ENCODE measurements around the gene WASF2.

The WASF2 gene

DNA sequence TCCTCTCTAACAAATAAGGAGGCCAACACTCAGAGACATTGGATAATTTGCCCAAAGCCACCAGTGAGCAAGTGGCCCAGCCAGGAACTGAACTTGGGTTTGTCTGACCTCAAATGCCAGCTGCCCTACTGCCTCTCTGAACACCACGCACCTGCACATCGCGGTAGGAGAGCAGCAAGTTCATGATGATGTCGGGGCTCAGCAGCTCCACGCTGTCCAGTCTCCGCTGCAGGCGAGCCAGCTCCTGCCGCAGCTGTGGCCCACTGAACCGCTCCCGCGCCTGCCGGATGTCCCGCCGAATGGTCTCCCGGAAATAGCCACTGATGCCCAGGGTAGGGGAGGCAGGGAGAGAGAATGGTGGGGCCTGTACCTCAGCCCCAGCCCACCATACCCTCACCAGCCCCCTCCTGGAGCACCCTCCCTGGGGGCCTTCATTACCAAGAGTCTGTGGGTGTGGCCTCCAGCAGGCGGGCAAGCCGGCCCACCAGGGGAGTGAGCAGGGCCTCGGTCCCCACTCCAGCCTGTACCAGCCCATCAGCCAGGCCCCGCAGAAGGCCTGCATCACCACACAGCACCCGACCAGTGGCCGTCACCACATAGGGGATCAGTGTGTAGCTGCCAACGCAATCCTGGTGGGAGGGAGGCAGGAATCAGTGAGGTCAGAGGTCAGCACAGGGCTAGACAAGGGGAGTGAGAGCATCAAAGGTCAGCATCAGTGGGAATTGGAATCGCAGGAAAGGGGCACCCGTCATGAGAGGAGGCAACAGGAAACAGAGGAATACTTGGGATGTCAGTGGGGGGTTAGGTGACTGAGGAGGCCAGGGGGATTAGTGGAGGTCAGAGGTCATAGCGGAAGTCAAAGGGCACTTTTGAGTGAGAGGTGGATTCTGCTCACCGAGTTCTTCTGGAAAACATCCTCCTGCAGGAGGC lies 125.9 kb downstream of the WASF2 start:
- FAIRE-seq (no peak), DNase-seq (ENCODE audit: insufficient read length, low spot score) (no peak)

DNA sequence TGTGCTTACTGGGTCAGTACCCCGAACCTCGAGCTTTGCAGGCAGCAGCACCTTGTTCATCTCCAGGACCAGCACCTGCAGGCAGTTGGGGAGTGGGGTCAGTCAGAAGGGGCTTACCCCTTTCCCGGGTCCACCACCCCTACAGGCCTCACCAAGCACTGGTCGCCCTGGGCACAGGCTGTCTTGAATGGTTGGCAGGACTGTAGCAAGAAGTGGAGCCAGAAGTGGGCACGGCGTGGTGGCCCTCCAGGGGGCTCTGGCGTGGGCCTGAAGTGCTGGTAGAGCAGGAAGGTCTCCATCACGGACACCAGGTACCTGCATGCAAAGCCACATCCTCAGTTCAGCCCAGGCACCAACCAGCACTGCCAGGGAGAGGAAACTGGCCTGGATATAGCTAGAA lies 128.4 kb downstream of the WASF2 start:
- DNase-seq (ENCODE audit: insufficient read length, low spot score) (no peak), FAIRE-seq (no peak)

DNA sequence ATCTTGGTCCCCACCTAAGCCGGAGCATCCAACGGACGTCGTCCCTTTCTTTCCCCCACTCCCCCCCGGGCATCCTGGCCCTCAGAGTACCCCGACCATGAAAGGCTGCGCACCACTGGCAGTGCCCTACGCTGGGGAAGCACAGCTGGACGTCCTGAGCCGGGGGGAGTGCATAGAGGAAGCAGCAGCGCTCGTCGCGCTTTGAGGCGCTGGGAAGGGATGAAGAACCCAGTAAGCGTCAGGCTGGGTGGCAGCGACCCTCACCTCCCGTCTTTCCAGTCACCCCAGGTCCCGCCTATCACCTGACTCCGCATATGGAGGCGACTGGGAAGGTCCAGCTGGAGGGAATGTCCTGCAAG lies 128.9 kb downstream of the WASF2 start:
- no peak for DNase-seq (ENCODE audit: insufficient read length, low spot score)

DNA sequence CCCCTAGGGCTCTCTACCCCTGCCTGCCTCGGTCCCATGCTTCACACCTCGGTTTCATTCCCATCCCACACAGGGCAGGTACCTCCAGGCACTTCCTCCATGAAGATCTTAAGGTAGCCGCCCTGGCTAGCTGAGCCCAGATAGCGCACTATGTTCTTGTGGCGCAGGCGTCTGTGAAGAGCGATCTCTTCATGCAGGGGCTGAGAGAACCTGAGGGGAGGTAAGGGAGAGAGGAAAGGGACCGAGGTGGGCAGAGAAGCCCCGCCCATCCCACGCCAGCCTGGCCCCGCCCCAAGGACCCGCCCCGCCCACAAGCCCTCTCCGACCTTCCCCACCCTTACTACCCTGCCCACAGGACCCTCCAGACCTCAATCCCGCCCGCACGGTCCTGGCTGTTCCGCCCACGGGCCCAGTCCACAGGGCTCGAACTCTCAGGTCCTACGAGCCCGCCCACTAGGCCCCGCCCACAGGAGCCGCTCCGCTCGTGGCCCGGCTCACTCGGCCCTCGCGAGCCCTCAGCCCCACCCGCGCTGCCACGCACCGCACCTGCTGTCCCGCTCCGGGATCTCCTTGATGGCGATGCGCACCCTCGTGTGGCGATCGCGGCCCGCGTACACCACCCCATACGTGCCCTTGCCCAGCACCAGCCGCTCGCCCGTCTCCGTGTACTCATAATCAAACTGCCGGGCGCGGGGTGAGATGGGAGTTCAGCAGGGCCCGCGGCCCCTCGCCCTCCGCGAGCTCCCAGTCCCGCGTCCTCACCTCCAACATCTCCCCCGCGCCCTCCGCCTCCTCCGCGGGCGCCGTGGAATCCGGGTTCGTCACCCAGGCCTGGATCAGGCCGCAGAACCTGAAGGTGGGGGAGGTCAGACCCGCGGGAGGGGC lies 129.6 kb downstream of the WASF2 start:
- FAIRE-seq (no peak), DNase-seq (ENCODE audit: insufficient read length, low spot score) (no peak)

More for the DNA sequence above, 128.9 kb downstream of the WASF2 start:
- no peak for FAIRE-seq

DNA sequence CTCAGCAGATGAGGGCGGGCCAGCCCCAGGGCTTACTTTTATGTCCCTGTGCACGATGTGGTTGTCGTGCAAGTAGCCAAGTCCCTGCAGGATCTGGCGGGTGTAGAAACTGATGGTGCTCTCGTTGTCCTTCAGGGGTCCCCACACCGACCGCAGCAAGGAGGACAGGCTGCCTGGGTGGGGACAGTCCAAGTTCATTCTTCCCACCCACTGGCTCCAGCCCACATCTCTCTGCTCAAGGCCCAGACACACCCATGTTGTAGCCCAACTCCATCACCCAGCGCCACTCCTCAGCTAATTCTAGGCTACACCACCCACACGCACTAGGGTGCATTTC lies 130.2 kb downstream of the WASF2 start:
- DNase-seq (ENCODE audit: insufficient read length, low spot score) (no peak), FAIRE-seq (no peak)

DNA sequence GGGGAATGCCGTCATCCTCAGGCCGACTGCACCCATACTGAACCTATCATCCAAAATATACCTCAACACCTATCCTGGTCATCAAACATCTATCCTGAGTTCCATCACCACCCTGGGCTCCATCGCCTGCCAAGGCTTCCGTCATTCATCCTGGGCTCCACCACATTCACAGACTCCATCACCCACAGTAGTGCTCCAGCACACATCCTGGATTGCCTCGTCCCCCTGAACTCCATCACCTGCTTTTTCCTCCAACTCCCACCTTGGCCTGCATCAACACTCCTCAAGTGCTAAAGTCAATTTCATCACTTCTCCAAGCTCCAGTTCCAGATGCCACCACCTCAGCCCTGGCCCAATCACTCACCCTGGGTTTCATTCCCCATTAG lies 131.0 kb downstream of the WASF2 start:
- no peak for DNase-seq (ENCODE audit: insufficient read length, low spot score)
- no peak for FAIRE-seq

DNA sequence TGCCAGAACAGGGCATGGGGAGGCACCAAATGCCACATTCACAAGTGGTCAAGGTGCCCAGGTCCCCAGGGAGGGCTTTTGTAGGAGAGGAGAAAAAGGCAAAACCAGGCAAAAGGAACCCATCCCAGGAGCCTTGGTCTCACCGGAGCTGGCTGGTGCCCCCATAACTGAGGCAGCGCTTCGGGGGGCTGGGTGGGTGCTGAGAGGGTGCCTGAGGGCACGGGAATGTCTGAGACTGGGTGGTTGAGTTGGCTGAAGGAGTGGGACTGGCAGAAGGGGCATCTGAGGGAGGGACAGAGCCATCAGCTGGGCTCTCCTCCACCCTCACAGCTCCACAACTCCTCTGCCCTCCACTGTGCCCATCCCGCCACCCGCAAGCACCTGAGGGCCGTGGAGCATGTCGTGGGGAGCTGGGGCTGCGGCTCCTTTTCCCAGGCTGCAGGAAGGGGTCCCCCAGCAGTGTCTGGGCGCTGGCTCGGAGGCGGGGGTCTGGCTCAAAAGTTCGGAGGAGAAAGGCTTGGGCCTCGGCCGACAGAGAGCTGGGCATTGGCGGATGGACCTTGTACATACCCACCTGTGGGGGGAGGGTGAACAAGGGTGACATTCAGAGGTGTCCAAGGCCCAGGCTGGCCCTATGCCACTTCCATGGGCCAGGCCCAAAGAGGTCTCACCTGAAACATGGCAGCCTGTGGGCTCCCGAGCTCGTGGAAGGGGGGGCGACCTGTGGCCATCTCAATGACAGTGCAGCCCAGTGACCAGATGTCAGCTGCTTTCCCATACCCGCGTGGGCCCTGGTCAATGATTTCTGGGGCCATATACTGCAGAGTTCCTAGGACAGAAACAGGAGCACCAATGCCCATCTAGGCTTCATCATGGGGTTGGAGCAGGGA lies 131.7 kb downstream of the WASF2 start:
- FAIRE-seq, result no peak
- DNase-seq (ENCODE audit: insufficient read length, low spot score), result no peak

DNA sequence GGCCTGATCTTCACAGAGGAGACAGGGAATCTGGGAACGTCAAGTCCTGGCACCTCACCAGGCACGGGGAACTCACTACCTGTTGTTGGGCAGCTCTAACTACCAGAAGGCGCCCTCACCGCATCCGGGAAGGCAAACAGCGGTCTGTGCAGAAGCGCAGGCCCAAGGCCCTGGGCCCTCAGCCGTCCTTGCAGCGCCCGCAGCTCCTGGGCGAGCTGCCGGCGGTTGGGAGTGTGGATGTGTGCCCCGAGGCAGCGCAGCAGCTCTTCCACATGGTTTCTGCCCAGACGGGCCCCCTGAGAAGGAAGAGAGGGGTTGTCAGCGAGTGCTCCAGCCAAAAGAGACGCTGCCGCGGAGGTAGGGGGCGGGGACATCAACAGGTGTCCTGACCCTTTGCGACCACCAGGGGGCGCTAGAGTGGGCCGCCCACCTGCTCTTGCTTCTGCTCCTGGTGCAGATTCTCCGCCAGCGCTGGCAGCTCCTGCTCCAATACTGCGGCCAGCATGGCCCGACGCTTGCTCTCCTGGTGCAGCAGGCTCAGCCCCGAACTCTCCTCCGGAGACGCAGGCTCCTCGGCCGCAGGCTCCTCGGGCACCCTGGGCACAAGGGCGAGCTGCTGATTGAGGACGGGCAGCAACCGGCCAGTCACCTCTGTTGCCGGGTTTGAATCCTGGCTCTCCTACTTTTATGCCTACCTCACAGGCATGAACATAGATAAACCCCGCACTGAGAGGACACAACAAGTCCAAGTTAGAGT lies 132.5 kb downstream of the WASF2 start:
- FAIRE-seq (no peak), DNase-seq (ENCODE audit: insufficient read length, low spot score) (peak; percentile 64)

DNA sequence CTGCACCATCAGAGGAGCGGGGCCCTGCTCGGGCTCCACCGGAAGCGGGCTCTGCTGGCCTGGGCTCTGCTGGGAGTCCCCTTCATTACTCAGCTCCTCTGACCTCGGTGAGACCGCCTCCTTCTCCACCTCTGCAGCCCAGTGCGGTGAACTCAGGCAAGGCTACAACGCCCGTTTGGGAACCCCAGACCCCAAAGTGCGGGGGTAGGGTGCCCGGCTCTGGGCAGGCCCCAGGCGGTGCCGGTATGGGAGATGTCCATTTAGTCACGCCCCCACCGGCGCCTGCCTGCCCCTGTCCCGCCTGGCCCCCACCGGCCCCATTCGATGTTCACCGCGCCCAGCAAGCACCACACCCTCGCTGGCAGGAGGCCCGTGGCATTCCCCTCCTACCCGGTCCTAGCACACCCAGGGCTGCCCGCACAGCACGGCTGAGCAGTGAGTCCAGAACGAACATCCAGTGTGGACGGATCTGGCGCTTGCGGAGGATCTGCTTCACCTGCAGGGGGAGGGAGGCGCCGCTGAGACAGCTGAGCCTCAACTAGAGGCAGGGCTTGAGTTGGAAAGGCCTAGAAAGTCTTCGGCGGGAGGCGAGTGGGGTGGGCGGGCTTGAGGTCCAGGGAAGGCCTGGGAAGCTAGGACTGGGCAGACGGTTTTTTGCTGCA lies 133.2 kb downstream of the WASF2 start:
- FAIRE-seq (no peak), DNase-seq (ENCODE audit: insufficient read length, low spot score) (no peak)

DNA sequence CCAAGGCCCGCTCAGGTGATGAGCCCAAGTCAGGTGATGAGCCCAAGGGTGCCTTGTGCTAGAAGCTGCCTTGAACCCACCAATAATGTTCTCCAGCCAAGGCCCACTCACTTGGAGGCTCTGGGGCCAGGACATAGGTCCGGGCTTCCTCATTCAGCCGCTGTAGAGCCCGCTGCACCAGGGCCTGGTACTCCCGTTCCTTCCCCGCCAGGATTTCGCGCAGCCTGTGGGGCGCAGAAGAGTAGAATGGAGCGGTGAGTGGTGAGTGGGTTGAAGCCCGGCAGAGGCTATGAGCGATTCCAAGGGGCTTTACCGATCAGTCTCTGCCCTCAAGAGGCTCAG lies 133.7 kb downstream of the WASF2 start:
- DNase-seq (ENCODE audit: insufficient read length, low spot score) (no peak), FAIRE-seq (no peak)

DNA sequence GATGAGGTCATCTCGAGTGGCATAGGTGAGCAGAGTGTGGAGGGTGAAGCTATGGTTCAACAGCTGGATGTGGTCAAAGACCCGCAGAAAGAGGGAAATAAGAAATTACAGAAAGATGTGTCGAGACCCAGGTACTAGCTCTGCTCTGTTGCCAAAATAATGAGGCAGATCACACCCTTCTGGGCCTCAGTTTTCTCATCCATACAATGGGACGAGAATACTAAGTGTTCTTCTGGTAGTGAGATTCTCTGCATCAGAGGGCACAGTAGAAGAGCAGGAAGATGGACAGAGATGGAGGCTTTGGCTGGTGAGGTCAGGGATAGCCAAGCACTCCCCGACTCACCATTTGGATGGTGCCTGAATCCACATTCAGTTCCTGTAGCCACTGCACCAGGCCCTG lies 134.3 kb downstream of the WASF2 start:
- FAIRE-seq (no peak), DNase-seq (ENCODE audit: insufficient read length, low spot score) (no peak)

Measured in HTR-8/SVneo (cell line).